Fibroblast of skin of scalp (primary cell): Measurements from ENCODE around the gene EGFR.

Source experiments
- DNase-seq: peaks from one replicate; pipeline ENCODE4 v3.0.0-alpha.2; 2013

Gene EGFR

DNA sequence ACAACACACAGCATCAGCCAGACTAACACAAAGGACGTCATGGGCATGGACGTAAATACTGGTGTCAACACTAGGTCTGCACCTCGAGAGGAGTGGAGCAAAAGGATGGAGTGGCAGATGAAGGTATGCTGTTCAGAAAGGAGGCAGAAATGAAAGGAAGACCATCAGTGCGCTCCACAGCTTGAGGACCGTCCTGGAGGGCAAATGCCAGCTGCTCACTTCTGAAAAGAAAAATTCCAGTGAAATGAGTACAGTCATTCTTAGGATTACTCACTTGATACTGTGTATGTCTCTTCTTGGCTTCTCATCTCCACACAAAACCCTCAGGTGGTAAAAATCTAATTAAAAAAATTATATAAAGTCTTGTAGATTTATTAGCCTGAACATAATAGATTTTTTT is 44.8 kb downstream of the EGFR start:
- DNase-seq, result peak; percentile 62

DNA sequence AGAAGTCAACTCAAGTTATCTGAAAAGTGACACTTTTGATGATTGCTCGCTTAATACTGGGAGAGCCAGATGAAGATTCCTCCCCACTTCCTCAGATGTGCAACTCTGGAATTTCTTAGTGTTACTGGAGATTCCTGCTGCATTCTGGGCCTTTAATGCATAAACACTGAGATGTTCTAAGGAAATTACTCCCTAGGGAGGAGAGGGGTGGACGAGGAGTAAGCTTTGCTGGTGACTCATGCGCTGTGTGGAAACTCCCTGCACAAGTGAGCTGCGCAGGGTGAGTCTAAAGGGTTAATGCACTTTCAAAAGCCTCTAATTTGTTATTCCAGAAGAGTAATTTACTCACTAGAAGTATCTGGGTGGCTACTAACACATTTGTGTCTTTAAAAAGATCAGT is 46.3 kb downstream of the EGFR start:
- peak; percentile 99 for DNase-seq

DNA sequence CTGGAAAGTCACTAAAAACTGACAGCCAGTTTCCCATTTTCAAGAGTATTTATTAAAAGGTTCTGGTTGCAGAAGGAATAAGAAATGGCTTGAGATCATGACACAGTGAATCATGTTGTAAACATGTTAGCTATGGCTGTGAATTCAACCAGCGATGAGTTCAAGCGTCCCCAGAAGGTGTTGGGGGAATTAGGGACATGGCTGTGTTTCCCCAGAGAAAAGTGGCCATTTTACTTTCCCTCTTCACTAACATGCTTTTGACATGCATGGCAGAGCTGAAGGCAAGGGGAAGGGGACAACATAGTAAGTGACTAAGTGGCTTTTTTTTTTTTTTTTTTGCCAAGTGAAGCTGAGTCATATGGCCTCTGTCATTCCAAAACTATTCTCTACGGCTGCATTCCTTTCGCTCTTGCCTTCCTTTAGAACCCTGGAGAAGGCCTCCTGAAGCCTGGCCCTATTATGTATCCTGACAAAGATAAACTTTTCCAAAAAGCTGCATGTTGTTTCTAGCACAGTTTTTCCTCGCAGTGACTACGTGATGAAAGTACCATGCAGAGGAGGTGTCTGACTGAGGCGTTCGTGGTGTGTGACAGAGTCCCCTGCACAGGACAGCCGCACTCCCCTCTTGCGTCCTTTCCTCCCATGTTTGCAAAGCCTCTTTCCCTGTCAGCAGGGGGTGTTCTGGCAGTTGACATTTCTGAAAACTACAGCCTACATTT is 46.9 kb downstream of the EGFR start:
- peak; percentile 95 for DNase-seq

DNA sequence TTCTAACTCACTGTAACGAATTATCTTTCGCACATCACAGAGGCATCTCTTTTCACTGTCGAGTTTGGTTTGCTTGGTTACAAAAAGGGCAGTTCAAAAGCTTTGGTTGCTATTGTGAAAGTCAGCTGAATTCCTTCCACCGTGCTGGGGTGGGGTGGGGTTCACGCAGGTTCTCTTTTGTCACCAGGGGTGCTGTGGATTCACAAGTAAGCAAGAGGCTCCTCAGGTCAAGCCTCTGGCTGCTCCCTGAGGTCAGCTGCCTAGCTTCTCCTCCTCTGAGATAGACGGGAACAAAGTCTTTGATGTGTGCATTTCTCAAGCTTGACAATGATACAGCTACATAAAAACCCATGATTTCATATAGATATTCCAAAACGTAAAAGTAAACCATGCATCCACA is 47.7 kb downstream of the EGFR start:
- DNase-seq, result no peak

DNA sequence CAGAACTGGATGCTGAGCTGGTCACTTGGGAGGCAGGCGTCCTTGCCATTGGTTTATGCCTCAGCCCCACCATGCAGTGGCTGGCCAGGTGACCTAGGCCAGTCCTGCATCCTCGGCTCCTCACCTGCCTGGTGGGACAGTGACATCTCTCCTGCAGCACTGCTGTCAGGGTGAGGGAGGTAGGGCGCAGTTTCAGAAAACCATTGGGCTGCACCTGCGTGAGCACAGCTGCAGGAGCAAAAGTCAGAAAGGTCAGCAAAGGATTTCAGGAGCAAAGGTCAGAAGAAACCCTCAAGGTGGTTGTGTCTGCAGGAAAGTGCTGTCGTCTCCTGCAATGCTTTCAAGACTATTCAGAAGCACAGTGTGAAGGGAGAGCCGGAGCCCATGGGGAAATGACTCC is 48.1 kb downstream of the EGFR start:
- no peak for DNase-seq

DNA sequence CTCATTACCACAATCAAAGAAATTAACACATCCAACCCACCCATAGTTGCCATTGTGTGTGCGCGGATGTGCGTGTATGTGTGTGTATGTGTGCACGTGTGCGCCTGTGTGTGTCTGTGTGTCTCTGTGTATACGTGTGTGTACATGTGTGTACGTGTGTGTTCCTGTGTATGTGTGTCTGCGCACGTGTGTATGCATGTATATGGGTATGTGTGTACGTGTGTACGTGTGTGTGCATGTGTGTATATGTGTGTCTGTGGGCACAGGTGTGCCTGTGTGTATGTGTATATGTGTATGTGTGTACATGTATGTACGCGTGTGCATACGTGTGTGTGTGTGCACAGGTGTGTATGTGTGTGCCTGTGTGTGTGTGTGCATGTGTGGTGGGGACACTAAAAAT is 48.9 kb downstream of the EGFR start:
- DNase-seq, result no peak

DNA sequence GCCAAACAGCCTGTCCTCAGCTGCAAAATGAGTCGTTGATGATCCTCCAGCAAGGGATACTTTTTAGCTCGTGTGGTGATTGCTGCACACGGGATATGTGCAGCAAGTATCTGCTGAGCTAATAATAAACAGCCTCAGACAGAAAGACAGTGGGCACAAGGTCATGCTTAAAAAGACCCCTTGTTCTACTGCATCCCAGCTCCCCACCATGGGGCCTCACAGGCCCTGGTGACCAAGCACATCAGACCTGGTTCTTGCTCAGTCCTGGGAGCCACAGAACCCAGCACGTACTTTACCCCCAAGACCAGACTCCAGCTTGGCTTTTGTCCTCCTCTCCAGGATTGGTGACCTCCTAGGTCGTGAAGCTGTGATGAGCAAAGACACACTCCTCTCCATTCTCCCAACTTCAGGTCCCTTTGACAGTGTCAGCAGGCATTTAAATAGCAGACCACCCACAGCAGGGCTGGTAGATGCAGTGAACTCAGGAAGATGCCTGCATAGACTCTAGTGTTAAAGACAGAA is 50.5 kb downstream of the EGFR start:
- no peak for DNase-seq

DNA sequence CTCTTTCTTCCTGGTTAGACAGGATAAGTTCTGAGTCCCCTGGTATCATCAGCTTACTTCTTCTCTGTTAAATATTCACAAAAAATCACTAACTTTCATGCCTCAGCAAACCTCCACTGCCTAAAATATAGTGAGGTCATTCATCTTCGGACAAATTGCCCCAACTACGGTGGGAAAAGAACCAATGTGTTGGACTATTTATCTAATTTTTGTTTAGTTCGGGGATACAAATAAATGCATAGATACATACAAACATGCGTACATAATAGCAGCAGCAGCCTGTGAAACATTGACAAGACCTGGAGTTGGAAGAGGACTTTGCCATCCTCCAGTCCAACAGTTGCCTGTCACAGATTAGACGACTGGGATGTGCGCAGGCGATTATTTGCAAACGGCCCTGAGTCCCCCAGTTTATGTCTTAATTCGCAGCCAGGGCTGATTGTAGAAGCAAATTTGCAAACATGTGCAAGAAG is 51.5 kb downstream of the EGFR start:
- DNase-seq, result no peak

DNA sequence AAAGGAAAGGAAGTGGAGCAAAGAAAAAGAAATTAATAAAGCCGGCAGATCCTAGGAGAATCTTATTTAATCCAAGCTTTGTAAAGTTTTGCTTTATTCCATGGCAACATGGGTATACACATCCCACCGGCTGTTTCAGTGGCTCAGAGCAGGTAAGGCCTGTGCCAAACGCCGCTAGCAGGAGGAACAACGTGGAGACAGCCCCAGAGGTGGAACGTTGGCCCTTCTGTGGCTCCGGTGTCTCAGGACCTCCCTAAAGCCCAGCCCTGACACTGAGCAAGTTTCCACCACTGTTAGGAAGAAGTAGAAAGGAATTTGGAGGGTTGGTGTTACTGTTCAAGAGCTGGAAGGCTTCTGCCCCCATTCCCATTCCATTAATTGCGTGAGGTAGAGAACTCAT is 52.0 kb downstream of the EGFR start:
- DNase-seq, result no peak

DNA sequence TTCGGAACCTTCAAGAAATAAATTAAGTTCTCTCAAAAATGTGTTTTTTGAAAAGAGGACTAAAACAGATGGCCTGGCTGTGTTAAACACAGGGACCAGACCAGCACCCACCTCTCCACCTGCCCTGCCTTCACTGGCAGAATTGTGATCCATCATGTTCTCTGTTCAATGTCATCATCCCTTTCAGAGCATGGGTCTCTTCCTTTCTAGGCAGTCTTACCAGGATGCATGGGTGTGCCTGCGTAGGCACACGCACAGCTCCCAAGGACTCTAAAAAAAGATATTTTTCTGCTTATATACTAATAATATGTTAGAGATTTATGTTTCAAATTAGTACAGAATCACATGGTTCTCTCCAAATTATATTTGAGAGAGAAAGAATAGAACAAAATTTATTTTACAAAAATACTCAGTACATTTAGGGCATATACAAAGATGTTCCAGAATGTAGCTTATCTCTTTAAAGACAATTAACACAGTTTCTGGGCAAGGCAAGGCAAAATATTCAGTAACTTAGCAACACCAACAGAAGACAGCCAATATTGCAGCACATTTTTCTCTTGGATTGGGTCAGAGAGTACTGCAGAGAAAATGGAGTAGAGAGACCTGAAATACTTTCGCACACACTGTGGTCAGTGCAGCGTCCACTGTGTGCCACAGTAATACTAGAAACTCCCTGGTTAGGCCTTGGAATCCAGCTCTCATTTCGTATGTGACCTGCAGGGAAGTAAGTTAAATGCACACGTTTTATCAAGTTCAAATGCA is 52.8 kb downstream of the EGFR start:
- no peak for DNase-seq

DNA sequence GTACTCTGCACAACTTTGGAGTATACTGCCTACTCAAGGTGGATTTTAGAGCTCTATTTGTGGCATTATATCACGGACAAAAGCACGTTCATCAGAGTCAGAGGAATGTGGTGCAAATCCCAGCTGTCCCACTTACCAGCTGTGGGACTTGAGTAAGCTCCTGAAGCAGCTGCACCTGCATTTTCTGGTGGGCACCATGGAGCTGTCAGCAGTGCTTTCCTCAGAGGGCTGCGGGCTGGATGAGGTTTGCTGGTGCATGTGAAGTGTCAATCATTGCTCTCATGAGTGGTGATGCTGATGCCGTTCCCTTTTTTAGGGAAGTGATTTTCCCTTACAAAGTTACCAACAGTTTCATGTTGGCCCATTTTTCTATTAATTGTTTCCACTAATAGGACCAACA is 53.4 kb downstream of the EGFR start:
- no peak for DNase-seq

DNA sequence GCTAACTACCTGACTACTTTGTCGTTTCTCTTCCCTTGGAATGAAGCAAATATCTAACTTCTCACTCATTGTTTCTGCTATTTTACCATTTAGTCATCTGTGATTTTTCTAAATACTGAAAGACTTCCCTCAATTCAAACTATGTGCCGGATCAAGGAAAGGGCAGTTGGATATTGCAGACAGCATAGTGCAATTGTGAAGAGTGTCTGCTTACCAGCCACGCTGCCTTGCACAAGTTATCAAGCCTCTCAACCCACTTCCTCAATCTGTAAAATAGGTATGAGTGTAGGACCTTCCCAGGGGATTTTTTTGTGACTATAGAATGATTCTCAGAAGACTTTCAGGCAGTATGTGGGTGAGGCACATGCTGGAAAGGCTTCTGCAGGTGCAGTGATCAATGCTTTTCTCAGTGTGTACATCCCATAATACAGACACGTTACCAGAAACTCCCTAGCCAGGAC is 54.3 kb downstream of the EGFR start:
- peak; percentile 51 for DNase-seq

DNA sequence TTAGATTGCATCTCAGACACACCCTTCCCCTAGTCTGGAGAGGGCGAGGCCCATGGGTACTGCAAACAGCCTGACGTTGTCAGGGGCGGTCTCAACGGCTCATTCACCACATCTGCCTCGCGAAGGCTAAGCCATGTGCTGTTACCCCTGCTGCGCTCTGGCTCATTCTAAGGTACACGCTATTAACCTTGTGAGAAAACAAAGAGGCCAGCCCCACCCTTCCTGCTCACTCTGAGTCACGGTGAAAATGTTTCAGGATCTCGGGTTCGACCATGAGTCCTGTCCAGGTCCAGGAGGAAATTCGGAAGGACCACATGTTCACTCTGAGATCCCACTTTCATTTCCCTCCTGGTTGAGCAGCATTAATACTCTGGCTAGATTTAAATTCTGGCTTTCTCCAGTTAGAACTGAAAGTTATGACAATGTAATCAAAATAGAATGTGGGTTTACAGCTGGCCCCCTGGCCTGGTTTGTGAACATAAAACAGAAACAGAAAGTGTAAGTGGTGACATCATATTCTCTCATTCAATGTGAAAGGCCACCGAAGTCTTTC is 55.2 kb downstream of the EGFR start:
- DNase-seq, result peak; percentile 66

DNA sequence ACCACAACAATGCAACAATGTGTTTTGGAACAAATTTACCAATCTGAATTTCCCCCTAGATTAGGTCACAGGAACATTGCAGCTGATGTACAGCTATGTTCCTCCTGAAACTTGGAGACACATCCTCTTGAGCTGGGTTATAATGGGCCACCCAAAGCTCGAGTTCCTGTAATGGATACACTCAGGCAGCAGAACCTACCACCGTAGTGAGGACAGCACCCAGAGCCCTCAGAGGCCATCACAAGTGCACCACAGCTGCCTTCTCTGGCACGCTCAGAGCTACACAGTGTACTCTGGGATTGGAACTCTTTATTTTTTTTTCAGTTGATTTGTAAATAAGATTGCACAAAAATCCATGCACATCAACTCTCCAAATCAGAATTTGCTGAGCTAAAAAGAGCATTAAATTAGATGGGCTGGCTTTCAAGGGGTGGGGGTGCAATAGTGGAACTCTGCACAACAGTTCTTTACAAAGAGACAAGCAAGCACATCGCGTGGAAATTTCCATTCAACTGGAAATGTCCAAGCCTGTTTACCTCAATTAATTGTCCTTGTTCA is 56.7 kb downstream of the EGFR start:
- DNase-seq, result no peak

DNA sequence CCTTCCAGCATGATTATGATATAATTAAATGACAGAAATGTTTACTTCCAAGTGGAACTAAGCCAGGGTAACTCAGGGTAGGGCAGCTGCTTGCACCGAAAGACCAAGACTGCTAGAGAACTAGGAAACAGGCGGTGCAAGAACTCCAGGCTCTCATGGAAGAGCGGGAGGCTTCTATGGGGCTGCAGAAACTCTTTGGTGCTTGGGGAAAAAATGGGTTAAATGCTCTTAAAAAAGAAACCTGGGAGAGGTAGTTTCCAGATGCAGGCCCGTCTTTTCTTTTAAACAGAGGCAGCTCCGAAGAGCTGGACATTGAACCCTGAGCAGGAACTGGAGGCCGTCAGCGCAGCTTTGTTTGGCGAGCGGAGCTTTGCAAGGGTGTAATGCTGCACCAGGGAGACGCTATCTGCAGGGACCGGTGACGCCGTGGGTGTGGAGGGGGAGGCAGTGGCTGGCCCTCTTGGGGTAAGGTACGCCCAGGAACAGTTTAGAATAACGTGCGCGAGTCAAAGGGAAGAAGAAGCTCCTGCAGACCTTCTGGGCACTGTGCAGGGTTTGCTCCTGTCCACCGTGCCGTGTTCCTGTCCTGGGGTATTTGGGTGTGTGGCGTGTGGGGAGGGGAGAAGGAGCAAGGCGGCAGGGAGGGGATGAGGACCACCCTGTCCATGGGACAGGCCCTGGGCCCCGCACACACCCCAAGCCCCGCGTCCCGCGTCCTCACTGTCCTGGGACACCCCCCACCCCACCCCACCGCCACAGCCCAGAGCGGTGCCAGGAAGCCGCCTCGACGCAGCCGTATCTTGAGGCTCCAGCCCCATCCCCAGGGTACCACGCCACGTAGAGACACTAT is 59.0 kb downstream of the EGFR start:
- DNase-seq, result no peak

DNA sequence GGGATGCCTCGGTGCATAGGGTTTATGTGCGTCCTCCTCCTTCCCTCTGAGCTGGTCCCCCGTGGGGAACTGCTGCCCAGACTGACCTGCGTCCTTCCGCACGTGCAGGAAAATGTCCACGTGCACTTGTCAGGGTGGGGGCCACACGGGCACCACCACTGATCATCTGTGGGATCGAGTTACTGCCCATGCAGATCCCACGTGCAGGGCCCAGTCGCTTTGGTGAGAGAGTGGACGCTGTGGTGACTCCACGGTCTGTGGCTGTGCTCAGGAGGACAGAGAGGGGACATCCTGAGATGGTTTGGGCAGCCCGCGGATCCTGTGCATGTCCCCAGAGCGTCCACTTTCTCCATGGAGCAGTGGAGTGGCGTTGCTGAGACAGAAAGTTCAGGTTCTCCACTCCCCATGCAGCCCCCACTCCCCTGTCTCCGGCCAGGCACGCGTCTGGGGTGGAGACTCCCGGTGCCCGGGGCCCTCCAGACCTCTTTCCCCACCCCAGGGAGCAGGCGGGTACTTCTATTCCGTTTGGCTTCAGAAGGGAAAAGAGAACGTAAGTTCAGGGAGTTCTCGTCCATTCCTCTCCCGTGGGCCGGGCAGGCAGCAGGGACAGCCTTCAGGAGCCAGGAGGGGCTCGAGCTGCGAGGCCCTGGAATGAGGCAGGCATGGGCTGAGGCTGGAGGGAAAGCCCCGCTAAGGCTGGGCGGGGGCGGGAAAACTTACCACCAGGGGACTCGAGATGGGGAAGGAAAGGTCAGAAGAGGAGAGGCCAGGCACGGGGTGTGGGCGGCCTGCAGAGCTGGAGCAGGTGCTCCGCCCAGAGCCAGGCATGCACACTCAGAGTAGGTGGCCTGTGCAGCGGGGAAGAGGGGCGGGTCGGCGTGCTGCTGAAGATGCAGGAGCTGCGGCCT is 59.9 kb downstream of the EGFR start:
- no peak for DNase-seq

DNA sequence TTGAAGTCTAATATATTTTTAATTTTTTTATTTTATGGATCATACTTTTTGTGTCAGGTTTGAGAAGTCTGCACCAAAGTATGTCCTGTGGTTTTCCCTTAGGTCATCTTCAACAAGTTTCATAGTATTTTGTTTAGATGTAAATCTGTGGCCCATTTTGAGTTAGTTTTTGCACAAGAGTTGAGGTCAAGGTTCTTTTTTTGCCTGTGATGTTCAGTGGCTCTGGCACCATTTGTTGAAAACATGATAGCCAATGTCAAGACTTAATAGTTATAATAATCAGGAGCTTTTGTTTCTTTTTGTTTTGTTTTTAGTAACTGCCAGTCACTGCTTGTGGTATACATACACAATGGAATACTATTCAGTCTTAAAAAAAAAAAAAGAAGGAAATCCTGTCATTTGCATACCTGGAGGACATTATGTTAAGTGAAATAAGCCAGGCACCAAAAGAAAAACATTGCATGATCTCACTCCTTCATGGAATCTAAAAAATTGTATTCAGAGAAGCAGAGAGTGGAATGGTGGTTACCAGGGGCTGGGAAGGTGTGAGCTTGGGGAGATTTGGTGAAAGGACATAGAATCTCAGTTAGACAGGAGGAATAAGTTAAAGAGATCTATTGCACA is 61.3 kb downstream of the EGFR start:
- no peak for DNase-seq

DNA sequence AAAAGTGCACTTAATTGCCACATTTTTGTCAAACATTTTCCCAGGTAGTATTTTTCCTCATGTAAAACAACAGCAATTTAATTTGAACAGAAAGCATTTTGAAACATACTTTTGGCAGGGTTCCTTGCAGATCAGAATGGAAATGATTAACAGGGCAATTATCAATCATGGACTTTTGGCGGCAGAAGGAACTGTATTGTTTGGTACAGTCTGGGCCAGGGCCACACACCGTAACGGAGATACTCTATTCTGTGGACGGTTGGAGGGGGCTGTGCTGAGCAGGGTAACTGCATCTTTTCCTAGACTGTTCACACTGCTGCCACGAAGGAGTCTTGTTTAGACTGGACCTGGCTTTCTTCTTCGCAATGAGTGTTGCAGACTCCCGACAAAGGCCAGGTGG is 62.3 kb downstream of the EGFR start:
- DNase-seq, result no peak

DNA sequence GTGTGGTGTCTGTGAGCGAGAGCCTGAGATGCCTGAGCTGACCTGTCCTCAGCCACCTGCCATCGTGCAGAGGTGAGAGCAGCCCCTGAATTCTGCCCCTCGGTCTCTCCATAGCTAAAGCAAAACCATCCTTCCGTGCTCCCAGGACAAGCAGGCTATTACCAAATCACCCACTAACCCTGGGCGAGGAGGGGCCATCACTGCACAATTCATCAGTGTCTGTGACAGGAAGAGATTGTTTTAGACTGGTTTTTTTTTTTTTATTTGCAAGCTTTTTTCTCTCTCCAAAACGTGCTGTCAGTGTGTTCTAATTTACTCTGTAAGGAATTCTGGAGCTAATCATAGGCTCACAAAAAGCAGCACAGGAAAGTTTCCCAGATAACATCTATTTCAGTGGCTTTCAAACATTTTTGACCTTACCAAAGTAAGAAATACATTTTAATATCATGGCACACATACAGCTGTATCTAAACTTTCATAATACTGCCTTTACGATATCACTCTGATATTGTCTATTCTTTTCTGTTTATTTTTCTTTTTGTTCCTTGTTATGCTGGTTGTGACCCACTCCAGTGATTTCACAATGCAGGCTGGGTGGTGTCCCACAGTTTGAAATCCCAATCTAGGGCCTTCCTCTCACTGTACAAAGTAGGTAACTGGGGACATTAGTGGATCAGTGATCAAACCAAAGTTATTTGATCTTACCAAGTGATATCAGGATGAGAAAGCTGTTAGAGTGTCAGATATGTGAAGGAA is 62.8 kb downstream of the EGFR start:
- no peak for DNase-seq

DNA sequence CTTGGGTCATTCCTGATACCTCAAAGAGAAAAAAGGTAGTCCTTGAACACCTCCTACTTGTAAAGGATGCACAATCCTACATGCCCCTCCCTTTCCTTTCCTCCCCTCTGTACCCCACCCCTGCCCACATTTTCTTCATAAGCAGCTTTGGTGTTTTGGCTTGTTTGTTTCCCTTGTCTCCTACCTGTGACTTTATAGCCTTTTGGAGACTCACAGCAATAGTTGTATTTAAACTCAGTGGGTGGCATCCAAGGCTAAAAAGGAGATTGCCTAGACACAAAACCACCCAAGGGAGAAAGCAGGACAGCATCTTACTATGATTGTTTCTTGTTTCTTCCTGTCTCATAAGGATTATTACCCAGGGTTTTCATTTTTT is 63.4 kb downstream of the EGFR start:
- no peak for DNase-seq
